Panc1 (cell line): Measurements from ENCODE around the gene PER2. TPM values are rescaled to one million over a fixed set of nuclear protein-coding genes. Genes with fewer than 3 reads are reported as not detected.

Experiments
- ATAC-seq: fragments of 200-7000 bp; cut with Tn5 transposase; 2 replicates; pipeline ENCODE4 v1.9.1; 2020; ENCODE audit warnings: mild to moderate bottlenecking, moderate library complexity
- BruUV-seq: library from RNA; stranded (reverse); fragments of 400-500 nt; replicated peaks from 2 replicates; lab custom pipeline; 2021; lab: Mats Ljungman, UMichigan
- CTCF ChIA-PET: fragments of 300-600 bp; sonication (Branson Sonifier 250); formaldehyde crosslinking; loops from one replicate; lab custom pipeline; 2022; ENCODE audit warnings: antibody characterized with exemption; lab: Charles Lee
- POLR2A ChIA-PET: fragments of 300-600 bp; sonication (Branson Sonifier 250); formaldehyde crosslinking; loops from one replicate; lab custom pipeline; 2022; ENCODE audit warnings: antibody characterized with exemption; lab: Charles Lee
- DNase-seq: peaks from one replicate; pipeline ENCODE4 v3.0.0-alpha.2; 2010; ENCODE audit warnings: low read depth, low spot score
- H3K27ac ChIP-seq: 2 replicates; pipeline ENCODE4 v1.5.1; 2011; ENCODE audit warnings: mild to moderate bottlenecking, low read length, inconsistent platforms
- H3K27me3 ChIP-seq: fragments of 200-500 bp; sonication (Bioruptor generic); 2 replicates; pipeline ENCODE4 v1.6.0; 2014; ENCODE audit warnings: low read length, inconsistent platforms; ENCODE audit not compliant: control insufficient read depth, insufficient read depth
- H3K36me3 ChIP-seq: fragments of 200-500 bp; sonication (Bioruptor generic); 2 replicates; pipeline ENCODE4 v1.5.1; 2014; ENCODE audit warnings: inconsistent platforms, mild to moderate bottlenecking, low read length, moderate library complexity; ENCODE audit not compliant: control insufficient read depth, insufficient read depth
- H3K4me1 ChIP-seq: 2 replicates; pipeline ENCODE4 v1.5.1; 2011; ENCODE audit warnings: inconsistent platforms, mild to moderate bottlenecking, low read length, moderate library complexity; ENCODE audit not compliant: control insufficient read depth, insufficient read depth
- H3K4me3 ChIP-seq, 2 experiments: 2 replicates each; pipeline ENCODE4 v1.5.1; 2011 to 2012; ENCODE audit warnings: low read depth in 2 of 2, low read length in 2 of 2, mild to moderate bottlenecking in 2 of 2, inconsistent platforms in 1 of 2, moderate library complexity in 1 of 2
- H3K9me3 ChIP-seq: fragments of 200-500 bp; sonication (Bioruptor generic); 2 replicates; pipeline ENCODE4 v1.5.1; 2014; ENCODE audit warnings: low read depth, mild to moderate bottlenecking, inconsistent platforms, low read length, moderate library complexity; ENCODE audit not compliant: control insufficient read depth, insufficient read depth
- POLR2AphosphoS5 ChIP-seq: IDR thresholded peaks from 2 replicates; pipeline ENCODE4 v1.6.1; 2012; ENCODE audit warnings: mild to moderate bottlenecking, low read depth, low read length, moderate library complexity
- SIN3A ChIP-seq: IDR thresholded peaks from 2 replicates; pipeline ENCODE4 v1.6.1; 2012; ENCODE audit warnings: low read depth, mild to moderate bottlenecking, low read length, moderate library complexity, borderline replicate concordance; ENCODE audit not compliant: insufficient read depth
- TCF7L2 ChIP-seq: IDR thresholded peaks from 2 replicates; pipeline ENCODE4 v1.6.1; 2011; ENCODE audit warnings: mild to moderate bottlenecking, low read depth, low read length, inconsistent platforms
- in situ Hi-C: cut with HindIII; loops from 2 replicates; pipeline ENCODE4 v1.10.0; 2016; ENCODE audit warnings: low sequenced_read_pairs, low pct_unique_long_range_greater_than_20kb
- intact Hi-C: fragments of 100-400 bp; cut with micrococcal nuclease; formaldehyde crosslinking; loops from one replicate; pipeline ENCODE4 v1.10.0; 2022; ENCODE audit not compliant: unreplicated experiment
- total RNA-seq: library from RNA; stranded (reverse); gene quantifications from one replicate; pipeline ENCODE4 v1.2.1, GENCODE V29; 2021; ENCODE audit not compliant: unreplicated experiment
- TF ChIP-seq, protein P1 (sequence below): fragments of 450-650 bp; IDR thresholded peaks from 2 replicates; pipeline ENCODE4 v1.5.1; 2017; ENCODE audit warnings: mild to moderate bottlenecking
- TF ChIP-seq, protein P2 (sequence below), 2 experiments: IDR thresholded peaks; 2 replicates each; pipeline ENCODE4 v1.6.1; 2011 to 2012; ENCODE audit warnings: low read depth in 2 of 2, control low read depth in 1 of 2, low read length in 1 of 2, mild to moderate bottlenecking in 1 of 2, moderate library complexity in 1 of 2; ENCODE audit not compliant: insufficient read depth in 1 of 2

PER2 gene
- total RNA-seq, 1 experiment from 2014 or later = 9.9 TPM

DNA sequence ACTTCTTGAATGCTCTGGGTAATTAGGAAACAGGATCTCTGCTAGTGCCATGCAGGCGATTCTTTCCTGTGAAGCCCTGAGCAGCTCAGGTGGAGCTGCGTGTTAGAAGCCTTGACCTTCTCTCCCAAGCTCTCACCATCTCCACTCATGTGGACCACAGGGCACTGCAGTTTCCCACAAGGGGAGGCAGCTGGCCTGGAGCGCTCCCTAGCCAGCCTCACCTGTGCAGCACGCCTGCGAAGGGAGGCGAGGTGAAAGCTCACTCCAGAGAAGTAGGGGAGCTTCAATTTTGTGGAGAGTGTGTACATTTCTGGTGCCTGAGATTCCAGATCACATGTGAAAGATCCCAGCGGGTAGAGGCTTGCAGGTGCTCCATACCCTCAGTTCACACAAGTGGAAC is 37.5 kb downstream of the PER2 start:
- TF ChIP-seq POLR2AphosphoS5 = no peak
- TF ChIP-seq, protein P1, sequence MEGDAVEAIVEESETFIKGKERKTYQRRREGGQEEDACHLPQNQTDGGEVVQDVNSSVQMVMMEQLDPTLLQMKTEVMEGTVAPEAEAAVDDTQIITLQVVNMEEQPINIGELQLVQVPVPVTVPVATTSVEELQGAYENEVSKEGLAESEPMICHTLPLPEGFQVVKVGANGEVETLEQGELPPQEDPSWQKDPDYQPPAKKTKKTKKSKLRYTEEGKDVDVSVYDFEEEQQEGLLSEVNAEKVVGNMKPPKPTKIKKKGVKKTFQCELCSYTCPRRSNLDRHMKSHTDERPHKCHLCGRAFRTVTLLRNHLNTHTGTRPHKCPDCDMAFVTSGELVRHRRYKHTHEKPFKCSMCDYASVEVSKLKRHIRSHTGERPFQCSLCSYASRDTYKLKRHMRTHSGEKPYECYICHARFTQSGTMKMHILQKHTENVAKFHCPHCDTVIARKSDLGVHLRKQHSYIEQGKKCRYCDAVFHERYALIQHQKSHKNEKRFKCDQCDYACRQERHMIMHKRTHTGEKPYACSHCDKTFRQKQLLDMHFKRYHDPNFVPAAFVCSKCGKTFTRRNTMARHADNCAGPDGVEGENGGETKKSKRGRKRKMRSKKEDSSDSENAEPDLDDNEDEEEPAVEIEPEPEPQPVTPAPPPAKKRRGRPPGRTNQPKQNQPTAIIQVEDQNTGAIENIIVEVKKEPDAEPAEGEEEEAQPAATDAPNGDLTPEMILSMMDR = no peak
- TF ChIP-seq, protein P2, sequence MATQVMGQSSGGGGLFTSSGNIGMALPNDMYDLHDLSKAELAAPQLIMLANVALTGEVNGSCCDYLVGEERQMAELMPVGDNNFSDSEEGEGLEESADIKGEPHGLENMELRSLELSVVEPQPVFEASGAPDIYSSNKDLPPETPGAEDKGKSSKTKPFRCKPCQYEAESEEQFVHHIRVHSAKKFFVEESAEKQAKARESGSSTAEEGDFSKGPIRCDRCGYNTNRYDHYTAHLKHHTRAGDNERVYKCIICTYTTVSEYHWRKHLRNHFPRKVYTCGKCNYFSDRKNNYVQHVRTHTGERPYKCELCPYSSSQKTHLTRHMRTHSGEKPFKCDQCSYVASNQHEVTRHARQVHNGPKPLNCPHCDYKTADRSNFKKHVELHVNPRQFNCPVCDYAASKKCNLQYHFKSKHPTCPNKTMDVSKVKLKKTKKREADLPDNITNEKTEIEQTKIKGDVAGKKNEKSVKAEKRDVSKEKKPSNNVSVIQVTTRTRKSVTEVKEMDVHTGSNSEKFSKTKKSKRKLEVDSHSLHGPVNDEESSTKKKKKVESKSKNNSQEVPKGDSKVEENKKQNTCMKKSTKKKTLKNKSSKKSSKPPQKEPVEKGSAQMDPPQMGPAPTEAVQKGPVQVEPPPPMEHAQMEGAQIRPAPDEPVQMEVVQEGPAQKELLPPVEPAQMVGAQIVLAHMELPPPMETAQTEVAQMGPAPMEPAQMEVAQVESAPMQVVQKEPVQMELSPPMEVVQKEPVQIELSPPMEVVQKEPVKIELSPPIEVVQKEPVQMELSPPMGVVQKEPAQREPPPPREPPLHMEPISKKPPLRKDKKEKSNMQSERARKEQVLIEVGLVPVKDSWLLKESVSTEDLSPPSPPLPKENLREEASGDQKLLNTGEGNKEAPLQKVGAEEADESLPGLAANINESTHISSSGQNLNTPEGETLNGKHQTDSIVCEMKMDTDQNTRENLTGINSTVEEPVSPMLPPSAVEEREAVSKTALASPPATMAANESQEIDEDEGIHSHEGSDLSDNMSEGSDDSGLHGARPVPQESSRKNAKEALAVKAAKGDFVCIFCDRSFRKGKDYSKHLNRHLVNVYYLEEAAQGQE (IDR thresholded peaks at IDR 0.05; ENCODE audit: insufficient read depth in 1 of 2, low read depth in 2 of 2, low read length in 1 of 2) = no peak
- TF ChIP-seq SIN3A = no peak
- TF ChIP-seq TCF7L2 = no peak
- CTCF ChIA-PET = no interaction called here
- H3K4me1 ChIP-seq = no peaks in the 10 kb centered on the region
- intact Hi-C loops = no loop called here
- POLR2A ChIA-PET = no interaction called here
- no TSS peak for BruUV-seq
- H3K4me3 ChIP-seq = no peak overlapping the region
- DNase-seq (no peak), ATAC-seq (no peak)
- no peak overlapping the region for H3K27ac ChIP-seq
- in situ Hi-C loops = no loop called here
- H3K27me3 ChIP-seq = no peaks in the 10 kb centered on the region
- H3K9me3 ChIP-seq = no peaks in the 10 kb centered on the region
- no peaks in the 10 kb centered on the region for H3K36me3 ChIP-seq

- H3K36me3 ChIP-seq = no peaks in the 10 kb centered on the region
- H3K4me1 ChIP-seq = no peaks in the 10 kb centered on the region
- in situ Hi-C loops (no loop called here), intact Hi-C loops (no loop called here)
- H3K9me3 ChIP-seq = no peaks in the 10 kb centered on the region
- H3K4me3 ChIP-seq = no peak overlapping the region
- H3K27me3 ChIP-seq = no peaks in the 10 kb centered on the region
- CTCF ChIA-PET = no interaction called here
- no peak overlapping the region for H3K27ac ChIP-seq
- TF ChIP-seq, protein P1 = no peak
- TF ChIP-seq, protein P2 (IDR thresholded peaks at IDR 0.05; ENCODE audit: insufficient read depth in 1 of 2, low read depth in 2 of 2, low read length in 1 of 2) = no peak
- POLR2A ChIA-PET = no interaction called here
- DNase-seq (no peak), ATAC-seq (no peak)
- BruUV-seq = no TSS peak
These were observed 40.5 kb downstream of the PER2 start for GRCh38 chr2:238247841-238248453.
